Mononuclear cell (primary cell): ENCODE data around the gene SYT7. TPM values are rescaled to one million over a fixed set of nuclear protein-coding genes. Genes with fewer than 3 reads are reported as not detected.

Experiments
- H3K27me3 ChIP-seq: 2 replicates; pipeline ENCODE4 v1.6.0; 2011; ENCODE audit warnings: low read length, control low read depth; ENCODE audit not compliant: insufficient read depth
- H3K4me1 ChIP-seq: 2 replicates; pipeline ENCODE4 v1.5.1; 2011; ENCODE audit warnings: mild to moderate bottlenecking, low read length, control low read depth; ENCODE audit not compliant: insufficient read depth
- H3K4me3 ChIP-seq: 2 replicates; pipeline ENCODE4 v1.5.1; 2011; ENCODE audit warnings: mild to moderate bottlenecking, low read length, moderate library complexity
- H3K9me3 ChIP-seq: 2 replicates; pipeline ENCODE4 v1.5.1; 2011; ENCODE audit warnings: low read depth, mild to moderate bottlenecking, control low read depth, low read length
- total RNA-seq: library from RNA; depleted of rRNA; stranded (reverse); fragments of >200 nt; gene quantifications from one replicate; pipeline ENCODE4 v1.2.3, GENCODE V29; 2012

The SYT7 gene
- total RNA-seq, 1 donor = under 0.01 TPM

DNA sequence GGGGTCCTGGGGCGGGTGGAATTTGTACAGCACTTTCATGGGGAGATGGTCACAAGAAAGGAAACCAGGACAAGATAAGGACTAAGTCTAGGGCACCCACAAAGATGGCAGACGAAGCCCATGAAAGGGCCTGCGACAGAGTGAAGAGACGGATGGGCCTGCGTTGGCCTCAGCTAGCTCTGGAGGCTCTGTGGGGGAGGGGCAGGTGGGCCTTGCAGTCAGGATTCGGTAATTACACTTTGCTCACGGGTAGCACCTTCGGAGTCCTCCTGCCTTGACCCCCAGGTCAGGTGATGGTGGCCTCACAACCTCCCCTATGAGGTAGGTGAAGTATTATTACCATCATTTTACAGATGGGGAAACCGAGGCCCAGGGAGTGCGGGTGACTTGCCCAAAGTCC lies 65.2 kb downstream of the SYT7 start:
- Histone ChIP-seq H3K4me3 (no peak overlapping the region), H3K9me3 (no peaks in the 10 kb centered on the region), H3K27me3 (peaks cover 2% of the 10 kb centered on the region), H3K4me1 (peaks cover 7% of the 10 kb centered on the region)

DNA sequence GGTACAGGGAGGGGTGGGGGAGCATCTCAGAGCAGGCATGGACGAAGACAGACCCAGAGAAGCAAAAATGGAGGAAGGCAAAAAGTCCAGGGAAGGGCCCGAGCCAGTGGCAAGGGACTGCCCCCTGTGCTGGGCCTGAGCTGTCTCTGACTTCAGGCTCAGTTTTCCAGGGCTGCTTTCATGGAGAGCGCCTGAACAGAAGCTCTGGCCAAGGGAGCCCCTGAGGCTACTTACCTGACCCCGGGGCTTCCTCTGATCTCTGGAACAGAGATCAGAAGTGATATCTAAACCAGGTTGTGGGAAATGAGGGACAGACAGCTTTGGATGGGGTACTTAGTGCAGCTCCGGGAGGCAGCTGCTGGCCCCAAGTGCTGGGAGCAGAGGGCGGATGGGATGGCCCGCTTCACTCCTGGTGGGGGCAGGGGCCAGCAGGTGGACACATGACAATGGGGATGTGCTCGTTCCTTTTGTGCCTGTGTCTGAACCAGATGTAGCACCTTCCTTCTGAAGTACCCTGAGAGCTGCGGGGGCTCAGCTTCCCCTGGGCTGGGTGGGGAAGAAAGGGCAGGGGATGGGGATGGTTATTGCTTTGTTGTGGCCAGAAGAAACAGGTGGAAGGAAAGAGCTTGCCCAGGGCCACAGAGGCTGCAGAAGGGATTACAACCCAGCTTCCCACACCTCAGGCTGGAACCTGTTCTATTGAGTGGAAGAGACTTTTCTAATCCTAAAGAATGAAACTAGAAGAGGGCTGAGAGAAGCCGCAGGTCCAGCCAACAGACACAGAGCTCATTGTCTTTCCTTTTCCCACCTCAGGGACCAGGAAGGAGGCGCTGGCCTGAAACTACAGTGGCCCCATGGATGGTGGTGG lies 66.6 kb downstream of the SYT7 start:
- H3K27me3 ChIP-seq = peaks cover 13% of the 10 kb centered on the region
- H3K4me3 ChIP-seq = no peak overlapping the region
- no peaks in the 10 kb centered on the region for H3K9me3 ChIP-seq

DNA sequence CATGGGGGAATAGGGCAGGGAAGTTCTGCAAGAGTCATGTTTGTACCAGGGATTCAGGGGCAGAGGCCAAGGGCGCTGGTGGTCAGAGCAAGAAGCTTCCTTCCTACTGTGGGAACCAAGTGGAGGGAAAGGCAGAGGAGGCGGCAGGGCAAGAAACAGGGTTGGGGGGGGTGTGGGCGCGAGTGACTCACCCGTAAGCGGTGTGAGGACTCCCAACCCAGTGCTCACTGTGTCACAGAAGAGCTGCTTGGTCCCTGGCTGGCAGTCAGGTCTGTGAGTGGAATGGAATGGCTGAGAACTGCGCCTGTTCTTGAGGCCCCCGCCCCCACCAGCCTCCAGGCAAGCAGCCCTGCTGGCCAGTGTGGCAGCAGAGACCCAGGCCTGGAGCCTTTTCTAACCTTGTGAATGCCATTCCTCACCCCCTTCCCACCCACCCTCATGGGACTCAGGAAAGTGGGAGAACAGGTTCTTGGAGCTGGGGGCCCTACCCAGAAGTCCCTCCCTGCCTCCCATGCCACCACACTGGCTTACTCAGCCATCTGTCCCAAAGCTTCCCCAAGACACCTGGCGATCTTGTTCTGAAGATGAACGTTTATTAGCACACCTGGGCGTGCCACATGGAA lies 67.6 kb downstream of the SYT7 start:
- Histone ChIP-seq H3K9me3 (no peaks in the 10 kb centered on the region), H3K27me3 (peaks cover 18% of the 10 kb centered on the region), H3K4me1 (peaks cover 20% of the 10 kb centered on the region), H3K4me3 (no peak overlapping the region)

More for the DNA sequence above, 66.6 kb downstream of the SYT7 start:
- peaks cover 14% of the 10 kb centered on the region for H3K4me1 ChIP-seq

DNA sequence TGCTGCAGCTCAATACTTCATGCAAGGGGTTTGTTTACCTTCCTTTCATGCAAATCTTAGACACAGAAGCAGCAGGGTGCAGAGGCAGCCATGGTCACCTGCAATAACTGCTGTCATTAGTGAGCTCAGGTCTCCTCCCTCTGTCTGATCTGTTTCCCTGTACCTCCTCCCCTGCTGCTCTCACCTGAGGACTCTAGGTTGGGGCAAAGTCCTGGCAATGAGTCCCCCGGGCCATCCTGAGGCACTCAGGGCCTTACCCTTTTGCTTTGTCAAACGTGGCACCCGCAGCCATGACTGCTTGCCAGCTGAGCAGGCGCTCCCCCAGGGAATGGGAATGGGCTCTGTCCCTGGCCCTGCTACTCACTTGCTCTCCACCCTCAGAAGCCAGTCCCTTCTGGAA lies 68.4 kb downstream of the SYT7 start:
- Histone ChIP-seq H3K4me1 (peaks cover 24% of the 10 kb centered on the region), H3K9me3 (no peaks in the 10 kb centered on the region), H3K4me3 (no peak overlapping the region), H3K27me3 (peaks cover 27% of the 10 kb centered on the region)

DNA sequence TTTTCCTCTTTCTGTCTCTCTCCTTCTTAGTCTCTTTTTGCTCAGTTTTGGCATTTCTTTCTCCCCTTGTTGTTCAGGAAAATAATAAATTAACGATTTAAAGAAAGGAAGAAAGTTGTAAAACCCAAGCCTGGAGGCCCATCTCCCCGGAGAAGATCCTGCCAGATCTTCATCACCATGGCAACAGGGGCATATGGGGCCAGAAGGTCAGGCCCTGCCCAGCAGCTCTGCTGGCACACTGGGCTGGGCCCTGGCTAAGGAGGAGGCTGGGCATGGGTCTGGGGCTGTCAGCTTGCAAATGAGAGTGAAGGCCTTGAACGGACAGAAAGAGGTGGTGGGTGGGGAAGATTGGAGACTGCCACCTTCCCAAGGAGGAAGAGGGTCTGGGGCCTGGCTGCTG lies 69.5 kb downstream of the SYT7 start:
- Histone ChIP-seq H3K4me1 (peaks cover 18% of the 10 kb centered on the region), H3K27me3 (peaks cover 36% of the 10 kb centered on the region), H3K4me3 (no peak overlapping the region), H3K9me3 (no peaks in the 10 kb centered on the region)

DNA sequence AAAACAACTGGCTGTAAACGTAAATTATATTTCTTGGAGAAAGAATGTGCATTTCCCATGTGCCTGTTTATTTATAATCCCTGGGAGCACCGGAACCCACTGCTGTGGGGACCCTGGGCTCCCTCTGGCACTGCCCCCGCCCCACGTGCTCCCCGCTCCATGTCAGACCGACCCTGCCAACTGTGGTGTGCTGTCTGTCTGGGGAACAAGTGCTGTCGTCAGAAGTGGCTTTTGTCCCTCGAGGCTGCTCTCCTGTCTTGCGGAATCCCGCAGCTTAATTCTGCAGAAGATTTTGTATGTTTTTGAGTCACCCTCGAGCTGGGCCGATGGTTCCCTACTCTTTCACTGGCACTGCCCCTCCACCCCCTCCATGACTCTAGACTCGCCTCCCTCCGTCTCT lies 69.9 kb downstream of the SYT7 start:
- Histone ChIP-seq H3K4me3 (no peak overlapping the region), H3K9me3 (no peaks in the 10 kb centered on the region), H3K27me3 (peaks cover 40% of the 10 kb centered on the region), H3K4me1 (peaks cover 17% of the 10 kb centered on the region)

DNA sequence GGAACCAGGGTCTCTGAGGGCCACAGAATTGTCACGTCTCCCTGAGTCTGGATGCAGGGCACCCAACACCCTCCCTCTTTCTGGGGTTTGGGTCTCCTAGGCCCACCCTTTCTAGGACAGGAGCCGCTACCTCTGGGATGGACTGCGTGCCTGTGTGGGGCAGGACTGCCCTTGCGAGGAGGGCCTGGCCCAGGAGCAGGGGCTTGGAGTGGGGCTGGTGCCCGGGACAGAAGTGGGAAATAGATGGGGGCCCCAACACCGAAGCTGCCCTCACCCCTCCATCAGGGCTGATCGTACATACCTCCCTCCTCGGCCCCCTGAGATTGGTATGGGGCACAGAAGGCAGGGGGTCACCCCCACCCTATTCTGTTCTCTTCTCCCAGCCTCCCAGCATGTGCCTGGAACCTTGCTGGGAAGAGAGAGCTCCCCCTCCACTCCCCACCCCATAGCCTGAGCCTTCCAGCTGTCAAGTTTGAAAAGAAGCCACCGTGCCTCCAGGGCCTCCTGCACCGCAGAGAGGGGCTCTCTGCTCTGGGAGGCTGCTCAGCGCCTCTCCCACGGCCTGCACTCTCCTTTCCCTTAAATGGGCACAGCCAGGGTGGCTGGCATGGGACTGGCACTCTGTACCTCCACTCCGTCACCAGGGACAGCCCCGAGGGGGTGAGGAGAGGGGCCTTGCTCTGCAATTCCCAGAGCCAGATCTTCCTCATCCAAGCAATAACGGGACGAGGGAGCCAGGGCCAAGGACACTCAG lies 70.5 kb downstream of the SYT7 start:
- H3K27me3 ChIP-seq = peaks cover 40% of the 10 kb centered on the region
- H3K4me3 ChIP-seq = no peak overlapping the region
- no peaks in the 10 kb centered on the region for H3K9me3 ChIP-seq
- H3K4me1 ChIP-seq = peaks cover 17% of the 10 kb centered on the region

DNA sequence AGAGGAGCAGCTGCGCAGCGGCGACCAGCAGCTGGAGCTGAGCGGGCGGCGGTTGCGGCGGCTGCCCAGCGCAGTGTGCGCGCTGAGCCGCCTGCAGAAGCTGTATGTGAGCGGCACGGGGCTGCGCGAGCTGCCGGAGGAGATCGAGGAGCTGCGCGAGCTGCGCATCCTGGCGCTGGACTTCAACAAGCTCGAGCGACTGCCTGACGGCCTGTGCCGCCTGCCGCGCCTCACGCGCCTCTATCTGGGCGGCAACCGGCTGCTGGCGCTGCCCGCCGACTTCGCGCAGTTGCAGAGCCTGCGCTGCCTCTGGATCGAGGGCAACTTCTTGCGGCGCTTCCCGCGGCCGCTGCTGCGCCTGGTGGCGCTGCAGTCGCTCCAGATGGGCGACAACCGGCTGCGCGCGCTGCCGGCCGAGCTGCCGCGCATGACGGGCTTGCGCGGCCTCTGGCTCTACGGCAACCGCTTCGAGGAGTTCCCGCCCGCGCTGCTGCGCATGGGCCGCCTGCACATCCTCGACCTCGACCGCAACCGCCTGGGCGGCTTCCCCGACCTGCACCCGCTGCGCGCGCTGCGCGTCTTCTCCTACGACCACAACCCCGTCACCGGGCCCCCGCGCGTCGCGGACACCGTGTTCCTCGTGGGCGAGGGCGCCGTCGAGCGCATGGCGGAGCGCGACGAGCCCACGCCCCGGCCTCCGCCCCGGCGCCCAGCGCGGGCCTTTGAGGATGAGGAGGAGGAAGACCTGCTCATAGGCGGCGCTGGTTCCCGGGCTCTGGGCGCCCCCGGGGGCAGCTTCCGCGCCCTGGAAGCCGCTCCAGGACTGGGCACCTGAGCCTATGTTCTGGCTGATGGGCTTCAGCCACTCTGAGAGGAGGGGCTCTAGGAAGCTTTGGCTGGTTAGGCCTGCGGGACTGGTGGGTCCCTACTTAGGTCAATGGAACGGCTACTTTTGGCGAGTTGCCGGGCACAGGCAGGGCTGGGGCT lies 71.5 kb downstream of the SYT7 start:
- Histone ChIP-seq H3K4me1 (peaks cover 17% of the 10 kb centered on the region), H3K4me3 (no peak overlapping the region), H3K27me3 (peaks cover 44% of the 10 kb centered on the region), H3K9me3 (no peaks in the 10 kb centered on the region)

DNA sequence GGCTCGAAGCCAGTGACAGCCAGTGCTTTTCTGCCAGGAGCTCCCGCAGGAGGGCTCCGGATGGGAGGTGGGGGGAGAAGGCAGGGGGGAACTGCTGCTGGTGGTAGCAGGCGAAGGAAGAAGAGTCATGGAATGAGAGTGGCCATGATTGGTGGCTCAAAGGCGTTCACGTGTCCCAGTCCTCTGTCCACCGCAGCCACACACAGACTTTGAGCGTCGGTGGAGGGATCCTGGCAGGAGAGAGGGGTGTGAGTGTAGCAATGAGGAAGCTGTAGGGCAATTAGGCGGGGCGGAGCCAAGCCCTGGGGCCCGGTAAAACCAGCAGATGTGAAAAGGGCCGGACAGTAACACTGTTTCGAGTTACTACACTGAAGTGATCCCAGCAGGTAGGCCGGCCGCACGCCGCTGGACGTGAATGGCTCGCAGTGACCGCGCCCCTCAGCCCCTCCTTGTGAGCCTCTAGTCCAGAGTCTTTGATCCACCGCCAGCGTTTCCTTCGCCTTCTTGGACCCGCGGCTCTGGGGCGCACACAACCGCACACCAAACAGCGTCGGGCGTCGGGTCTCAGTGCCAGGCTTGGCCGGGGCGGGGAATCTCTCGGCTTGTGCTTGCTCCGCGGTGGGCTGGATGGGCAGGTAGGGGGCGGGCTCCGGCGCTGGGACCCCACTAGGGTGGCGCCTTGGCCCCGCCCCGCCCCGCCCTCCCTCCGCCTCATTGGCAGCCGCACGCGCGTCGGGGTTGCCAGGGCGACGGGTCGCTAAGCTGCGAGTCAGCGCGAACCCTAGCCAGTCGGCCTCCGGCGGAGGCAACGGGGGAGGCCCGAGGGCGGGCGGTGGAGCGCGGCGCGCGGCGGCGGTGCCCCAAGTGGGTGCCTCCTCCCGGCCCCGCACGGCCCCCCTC lies 72.7 kb downstream of the SYT7 start, which contains the start of gene LRRC10B:
Gene LRRC10B, plus strand, starts transcription at position 788 of the 900 bp plus-strand sequence. CDS start 250 bp downstream, outside the sequence.
- peaks cover 44% of the 10 kb centered on the region for H3K27me3 ChIP-seq
- H3K9me3 ChIP-seq = no peaks in the 10 kb centered on the region
- H3K4me3 ChIP-seq = no peak within 1 kb of the TSS
- H3K4me1 ChIP-seq = peaks cover 17% of the 10 kb centered on the region

DNA sequence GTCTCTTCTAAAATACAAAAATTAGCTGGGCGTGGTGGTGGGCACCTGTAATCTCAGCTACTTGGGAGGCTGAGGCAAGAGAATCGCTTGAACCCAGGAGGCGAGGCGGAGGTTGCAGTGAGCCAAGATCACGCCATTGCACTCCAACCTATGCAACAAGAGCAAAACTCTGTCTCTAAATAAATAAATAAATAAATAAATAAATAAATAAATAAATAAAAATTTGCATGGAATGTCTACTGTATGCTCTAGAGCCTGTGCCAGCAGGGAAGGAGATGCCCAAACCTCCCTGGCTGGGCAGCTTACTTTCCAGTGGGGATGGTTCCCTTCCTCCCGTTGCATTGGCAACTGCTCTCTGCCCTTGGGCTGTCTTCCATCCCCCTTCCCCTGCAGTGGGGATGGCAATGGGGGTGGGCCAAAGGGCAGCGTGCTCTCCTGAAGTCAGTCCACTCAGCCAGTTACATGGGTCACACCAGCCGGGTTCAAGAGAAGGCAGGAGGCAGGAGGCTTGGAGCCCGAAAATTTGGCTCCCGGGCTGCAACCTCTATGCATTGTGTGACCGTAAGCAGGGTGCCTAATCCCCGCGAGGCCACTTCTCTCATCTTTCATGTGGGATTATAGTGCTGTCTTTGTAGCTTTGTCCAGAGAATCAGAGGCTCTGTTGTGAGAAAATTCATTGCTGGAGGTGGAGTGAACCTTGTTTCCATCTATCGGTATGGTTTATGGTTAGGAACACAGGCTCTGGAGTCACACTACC lies 73.7 kb downstream of the SYT7 start:
- Histone ChIP-seq H3K9me3 (no peaks in the 10 kb centered on the region), H3K4me3 (no peak overlapping the region), H3K4me1 (peaks cover 17% of the 10 kb centered on the region), H3K27me3 (peaks cover 44% of the 10 kb centered on the region)

DNA sequence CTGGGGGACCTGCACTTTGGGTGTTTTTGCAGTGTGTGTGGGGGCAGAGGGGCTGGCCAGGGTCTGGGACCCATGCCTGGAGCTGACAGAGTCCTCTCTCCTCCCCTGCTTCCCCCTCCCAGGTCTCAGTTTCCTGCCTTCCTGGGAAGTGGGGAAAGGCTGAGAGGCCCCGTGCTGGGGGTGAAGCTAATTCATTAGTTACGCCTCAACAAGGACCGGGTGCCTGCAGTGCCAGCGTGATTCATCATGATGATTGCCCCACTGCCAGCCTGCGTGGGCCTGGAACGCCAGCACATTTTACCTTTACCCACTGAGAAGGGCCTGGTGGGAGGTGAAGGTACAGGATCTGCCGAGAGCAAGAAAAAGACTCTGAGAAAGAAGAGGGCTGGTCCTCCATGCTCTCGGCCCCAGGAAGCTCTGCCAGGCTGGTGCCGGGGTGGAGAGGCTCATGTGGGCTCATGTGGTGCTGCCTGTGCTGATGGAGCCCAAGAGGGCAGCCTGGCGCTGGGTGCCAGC lies 75.2 kb downstream of the SYT7 start:
- peaks cover 42% of the 10 kb centered on the region for H3K27me3 ChIP-seq
- no peak overlapping the region for H3K4me3 ChIP-seq
- peaks cover 17% of the 10 kb centered on the region for H3K4me1 ChIP-seq
- no peaks in the 10 kb centered on the region for H3K9me3 ChIP-seq

DNA sequence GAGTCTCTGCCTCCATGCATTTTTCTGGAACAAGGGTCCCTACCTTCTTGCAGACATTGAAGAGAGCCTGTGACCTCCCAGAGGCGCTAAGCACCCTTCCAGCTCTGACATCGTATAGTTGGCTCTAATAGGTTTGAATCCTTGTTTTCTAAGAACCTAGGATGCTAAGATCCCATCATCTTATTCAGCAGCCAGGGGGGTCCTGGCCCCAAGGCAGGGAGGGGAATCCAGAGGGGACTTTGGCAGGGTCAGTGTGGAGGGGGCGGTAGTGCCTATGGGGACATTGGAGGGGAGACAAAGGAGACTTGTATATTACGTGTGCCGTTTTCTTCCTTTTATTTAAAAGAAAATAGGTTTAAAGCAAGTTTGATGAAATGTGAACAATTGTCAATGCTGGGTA lies 75.8 kb downstream of the SYT7 start:
- Histone ChIP-seq H3K4me3 (no peak overlapping the region), H3K27me3 (peaks cover 36% of the 10 kb centered on the region), H3K9me3 (no peaks in the 10 kb centered on the region), H3K4me1 (peaks cover 17% of the 10 kb centered on the region)
